HL-60 (cell line): Measurements from ENCODE around the gene BRSK1.

Source experiments
- CTCF ChIP-seq: IDR thresholded peaks from one replicate; pipeline ENCODE4 v1.5.1; 2011; ENCODE audit warnings: low read length, control low read depth, inconsistent platforms; ENCODE audit not compliant: insufficient read depth
- GABPA ChIP-seq: IDR thresholded peaks from 2 replicates; pipeline ENCODE4 v1.6.1; 2012; ENCODE audit warnings: low read depth
- POLR2AphosphoS5 ChIP-seq: IDR thresholded peaks from 2 replicates; pipeline ENCODE4 v1.6.1; 2012; ENCODE audit warnings: low read depth
- REST ChIP-seq: IDR thresholded peaks from 2 replicates; pipeline ENCODE4 v1.6.1; 2012; ENCODE audit warnings: low read depth; ENCODE audit not compliant: insufficient replicate concordance
- SPI1 ChIP-seq: IDR thresholded peaks from 2 replicates; pipeline ENCODE4 v1.6.1; 2012; ENCODE audit warnings: low read depth, mild to moderate bottlenecking, borderline replicate concordance

GRCh38 chr19:55273978-55274707, 9.7 kb upstream of the BRSK1 start:
- TF ChIP-seq POLR2AphosphoS5 (no peak), CTCF (no peak), SPI1 (no peak), REST (no peak), GABPA (no peak)
